Caki2 (cell line): ENCODE data around the gene CRHR1. TPM values are rescaled to one million over a fixed set of nuclear protein-coding genes. Genes with fewer than 3 reads are reported as not detected.

Experiments used
- DNase-seq: peaks from one replicate; pipeline ENCODE4 v3.0.0-alpha.2; 2015; ENCODE audit warnings: low read depth
- in situ Hi-C: cut with HindIII; loops from 2 replicates; pipeline ENCODE4 v1.10.0; 2016; ENCODE audit warnings: low sequenced_read_pairs, low pct_unique_long_range_greater_than_20kb, mixed read lengths
- total RNA-seq: library from RNA; depleted of rRNA; stranded (reverse); fragments of >200 nt; shearing (Covaris generic); gene quantifications from 2 replicates; pipeline ENCODE4 v1.2.3, GENCODE V29; 2014; ENCODE audit warnings: low replicate concordance; rRNA removed

CRHR1 gene
- total RNA-seq, 1 experiment from 2014 or later, result 5.1 TPM

GRCh38 chr17:45869676-45870341 is 85.7 kb downstream of the CRHR1 start:
- in situ Hi-C loops, result no loop called here
- no peak for DNase-seq

DNA sequence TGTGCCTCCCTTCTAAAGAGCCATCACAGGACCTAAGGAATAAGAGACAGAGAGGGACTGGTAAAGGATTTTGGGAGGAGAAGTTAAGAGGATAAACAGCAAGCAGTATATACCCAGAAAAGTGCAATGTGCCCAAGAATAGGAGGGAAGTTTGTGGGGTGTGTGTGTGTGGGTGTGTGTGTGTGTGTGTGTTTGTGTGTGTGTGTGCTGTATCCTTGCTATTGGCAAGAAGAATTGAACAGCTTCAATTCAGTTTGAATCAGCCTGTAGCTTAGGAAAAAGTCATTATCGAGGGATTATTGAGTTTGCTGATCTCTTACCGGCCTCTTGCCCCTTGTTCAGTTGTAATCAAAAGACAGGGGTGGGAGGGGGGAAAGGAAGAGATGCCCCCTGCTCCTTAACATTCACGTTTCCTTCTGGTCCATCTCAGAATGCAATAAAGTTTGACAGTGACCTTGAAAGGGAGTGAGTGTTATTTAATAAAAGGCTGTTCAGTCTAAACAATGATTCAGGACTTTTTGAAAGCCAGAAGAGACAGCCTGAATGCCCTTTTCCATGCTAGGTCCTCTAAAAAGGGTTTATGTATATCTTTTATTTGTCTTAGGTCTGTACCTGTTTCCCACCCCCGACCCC is 86.3 kb downstream of the CRHR1 start:
- in situ Hi-C loops, result no loop called here
- DNase-seq, result no peak

GRCh38 chr17:45871718-45872117 is 87.6 kb downstream of the CRHR1 start:
- DNase-seq, result no peak
- in situ Hi-C loops, result no loop called here

DNA sequence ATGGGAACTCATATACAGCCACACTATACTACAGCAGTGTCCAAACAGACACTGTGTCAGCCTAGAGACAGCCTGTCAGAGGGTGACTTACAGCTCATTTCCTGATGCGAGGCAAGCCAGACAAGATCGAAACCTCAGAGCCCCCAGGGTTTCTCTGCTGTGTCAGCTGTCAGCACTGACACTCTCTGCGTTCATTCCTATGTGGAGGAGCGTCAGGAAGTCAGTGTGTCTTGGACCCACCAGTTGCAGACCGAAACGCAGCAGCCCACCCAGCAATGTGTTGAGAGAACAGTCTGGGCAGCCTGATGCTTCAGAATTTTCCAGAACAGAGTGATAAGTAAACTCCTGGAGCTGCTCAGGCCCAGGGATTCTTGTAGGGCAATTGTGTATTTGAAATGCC is 89.6 kb downstream of the CRHR1 start:
- in situ Hi-C loops, result no loop called here
- DNase-seq, result no peak

DNA sequence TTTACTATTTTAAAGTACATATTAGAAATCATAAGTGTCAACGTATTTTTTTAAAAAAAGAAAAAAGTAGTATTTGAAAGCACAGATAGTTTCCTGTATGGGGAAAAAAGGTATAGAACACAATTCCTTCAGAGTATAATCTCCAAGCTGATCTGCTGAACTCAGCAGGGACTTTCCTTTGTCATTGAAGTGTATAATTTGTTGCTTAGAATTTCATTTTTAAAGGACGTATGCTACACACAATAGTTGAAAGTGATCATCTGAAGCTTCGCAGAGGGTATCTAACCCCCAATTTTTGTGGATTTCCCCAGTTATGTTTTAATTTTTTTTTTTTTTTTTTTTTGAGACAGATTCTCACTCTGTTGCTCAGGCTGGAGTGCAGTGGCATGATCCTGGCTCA is 90.0 kb downstream of the CRHR1 start:
- no peak for DNase-seq
- in situ Hi-C loops, result no loop called here

GRCh38 chr17:45876539-45876938 is 92.4 kb downstream of the CRHR1 start:
- in situ Hi-C loops, result no loop called here
- no peak for DNase-seq

GRCh38 chr17:45877467-45877866 is 93.3 kb downstream of the CRHR1 start:
- in situ Hi-C loops, result no loop called here

GRCh38 chr17:45883063-45883462 is 98.9 kb downstream of the CRHR1 start:
- DNase-seq, result no peak
- in situ Hi-C loops, result no loop called here

More at GRCh38 chr17:45877467-45877866, 93.3 kb downstream of the CRHR1 start:
- DNase-seq, result no peak

Other genes with a start within 250 kb of the CRHR1 start
- gene SPPL2C, start 60.6 kb downstream of the CRHR1 start, total RNA-seq, result not detected in 2 replicates
- 0.72 and 0.95 TPM in 2 replicates for gene MAPT, start 110.2 kb downstream of the CRHR1 start, total RNA-seq
- 1.0 TPM in 1 of 2 replicates, not detected in the other for gene STH, start 214.9 kb downstream of the CRHR1 start, total RNA-seq